ENCODE results near the gene PSRC1. TPM values are rescaled to one million over a fixed set of nuclear protein-coding genes. Genes with fewer than 3 reads are reported as not detected.

Gene PSRC1
- polyA plus RNA-seq, 1 experiment, result 18.5 TPM

GRCh38 chr1:109316506-109316905 is 33.6 kb upstream of the PSRC1 start:
- TF ChIP-seq CTCF (IDR thresholded peaks at IDR 0.05; ENCODE audit: low read depth, low read length), result no peak
- no peak overlapping the region for H3K4me3 ChIP-seq (ENCODE audit: low read depth, low read length)
- H3K27me3 ChIP-seq (ENCODE audit: control insufficient read depth, insufficient read depth, low read length), result no peaks in the 10 kb centered on the region
- H3K27ac ChIP-seq (ENCODE audit: low read depth, low read length), result no peak overlapping the region
- ChIA-PET CTCF (no interaction called here), POLR2A (no interaction called here)
- DNase-seq (ENCODE audit: low read depth, low spot score), result no peak
- H3K9me3 ChIP-seq (ENCODE audit: control insufficient read depth, insufficient read depth, low read length), result no peaks in the 10 kb centered on the region

GRCh38 chr1:109315288-109315687 is 32.3 kb upstream of the PSRC1 start:
- ChIA-PET POLR2A (no interaction called here), CTCF (no interaction called here)
- no peak overlapping the region for H3K4me3 ChIP-seq (ENCODE audit: low read depth, low read length)
- H3K27ac ChIP-seq (ENCODE audit: low read depth, low read length), result no peak overlapping the region
- H3K27me3 ChIP-seq (ENCODE audit: control insufficient read depth, insufficient read depth, low read length), result no peaks in the 10 kb centered on the region
- no peak for TF ChIP-seq CTCF (IDR thresholded peaks at IDR 0.05; ENCODE audit: low read depth, low read length)
- H3K9me3 ChIP-seq (ENCODE audit: control insufficient read depth, insufficient read depth, low read length), result no peaks in the 10 kb centered on the region
- no peak for DNase-seq (ENCODE audit: low read depth, low spot score)

- TF ChIP-seq CTCF (IDR thresholded peaks at IDR 0.05; ENCODE audit: low read depth, low read length), result no peak
- Histone ChIP-seq H3K27ac (ENCODE audit: low read depth, low read length) (no peak overlapping the region), H3K27me3 (ENCODE audit: control insufficient read depth, insufficient read depth, low read length) (no peaks in the 10 kb centered on the region), H3K9me3 (ENCODE audit: control insufficient read depth, insufficient read depth, low read length) (no peaks in the 10 kb centered on the region), H3K4me3 (ENCODE audit: low read depth, low read length) (no peak overlapping the region)
- CTCF ChIA-PET, result no interaction called here
- no peak for DNase-seq (ENCODE audit: low read depth, low spot score)
- POLR2A ChIA-PET, result no interaction called here
These were observed 31.9 kb upstream of the PSRC1 start for GRCh38 chr1:109314795-109315194.

- Histone ChIP-seq H3K27me3 (ENCODE audit: control insufficient read depth, insufficient read depth, low read length) (no peaks in the 10 kb centered on the region), H3K27ac (ENCODE audit: low read depth, low read length) (no peak overlapping the region), H3K4me3 (ENCODE audit: low read depth, low read length) (no peak overlapping the region), H3K9me3 (ENCODE audit: control insufficient read depth, insufficient read depth, low read length) (no peaks in the 10 kb centered on the region)
- DNase-seq (ENCODE audit: low read depth, low spot score), result no peak
- TF ChIP-seq CTCF (IDR thresholded peaks at IDR 0.05; ENCODE audit: low read depth, low read length), result no peak
- CTCF ChIA-PET, result interaction anchor here (0.8 to 1.0 kb wide), 2 partner anchors 35 to 219 kb away, joined by 3 to 5 read pairs; no protein-coding TSS in a partner anchor
- POLR2A ChIA-PET, result interaction anchor here (0.7 kb wide), 1 partner anchor 21 kb away, joined by 3 read pairs; no protein-coding TSS in a partner anchor
These were observed 30.2 kb upstream of the PSRC1 start for GRCh38 chr1:109312978-109313775.

- ChIA-PET CTCF (interaction anchor here (1.0 kb wide), 1 partner anchor 34 kb away, joined by 5 read pairs; no protein-coding TSS in a partner anchor), POLR2A (no interaction called here)
- Histone ChIP-seq H3K27me3 (ENCODE audit: control insufficient read depth, insufficient read depth, low read length) (no peaks in the 10 kb centered on the region), H3K4me3 (ENCODE audit: low read depth, low read length) (no peak overlapping the region), H3K9me3 (ENCODE audit: control insufficient read depth, insufficient read depth, low read length) (no peaks in the 10 kb centered on the region), H3K27ac (ENCODE audit: low read depth, low read length) (no peak overlapping the region)
- DNase-seq (ENCODE audit: low read depth, low spot score), result no peak
- no peak for TF ChIP-seq CTCF (IDR thresholded peaks at IDR 0.05; ENCODE audit: low read depth, low read length)
These were observed 29.3 kb upstream of the PSRC1 start for GRCh38 chr1:109312246-109312645.

Data from AG04450 (cell line).